Ecto neural progenitor cell (in vitro differentiated cells): Measurements from ENCODE around the gene FGF14.
"Not testable (repeated sequence)": the region's sequence is repeated elsewhere in the genome, so short reads cannot be mapped to it uniquely, and the experiment has no call there.

Experiments
- DNase-seq: peaks from one replicate; pipeline ENCODE4 v3.0.0-alpha.2; 2018; ENCODE audit warnings: low spot score

The FGF14 gene

DNA sequence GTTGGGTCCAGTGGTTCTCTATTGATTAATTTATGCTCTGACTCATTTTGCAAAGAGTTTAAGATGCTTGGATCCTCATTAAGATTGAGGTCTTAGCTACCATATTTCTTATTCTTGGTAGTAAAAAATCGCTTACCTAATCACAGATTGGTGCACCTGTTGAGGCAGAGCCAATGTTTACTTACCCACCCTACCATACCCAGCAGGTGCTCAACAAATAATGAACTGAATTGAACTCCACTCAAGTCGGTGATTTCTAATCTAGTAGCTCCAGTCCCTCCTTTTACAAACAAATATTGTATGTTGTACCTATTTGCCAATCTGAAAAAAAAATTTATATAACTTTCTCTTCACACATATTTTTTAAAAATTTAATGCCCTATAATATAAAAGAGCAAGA is 361.0 kb downstream of the FGF14 start:
- no peak for DNase-seq

DNA sequence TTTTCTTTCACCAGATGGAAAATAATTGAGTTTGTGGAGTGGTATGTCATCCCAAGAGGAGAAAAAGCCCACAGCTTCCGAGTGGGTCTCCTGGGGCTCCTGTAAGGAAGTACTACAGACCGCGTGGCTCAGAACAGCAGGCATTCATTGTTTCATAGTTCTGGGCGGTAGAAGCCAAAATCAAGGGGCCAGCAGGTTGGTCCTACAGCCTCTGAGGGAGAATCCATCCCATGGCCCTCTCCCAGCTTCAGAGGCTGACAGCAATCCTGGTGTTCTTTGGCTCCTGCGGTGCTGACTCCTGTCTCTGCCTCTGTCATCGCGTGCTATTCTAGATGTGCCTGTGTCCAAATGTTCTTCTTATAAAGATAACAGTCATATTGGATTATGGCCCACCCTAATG is 362.6 kb downstream of the FGF14 start:
- no peak for DNase-seq

DNA sequence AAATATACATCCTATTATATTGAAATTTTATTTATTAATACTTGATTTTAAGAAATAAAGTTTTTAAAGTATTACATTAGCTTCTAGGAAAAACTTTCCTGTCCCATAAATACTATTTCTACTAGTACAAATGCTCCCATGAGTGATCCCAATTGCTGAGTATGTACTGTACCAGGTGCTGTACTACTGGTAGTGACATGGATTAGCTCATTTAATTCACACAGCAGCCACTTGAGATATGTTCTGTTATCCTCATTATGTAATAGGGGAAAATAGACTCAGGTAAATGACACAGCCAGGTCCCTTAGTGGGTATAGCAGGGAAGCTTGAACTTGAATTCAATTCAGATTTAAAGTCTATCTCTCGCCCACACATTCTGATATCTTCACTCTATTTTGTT is 363.1 kb downstream of the FGF14 start:
- DNase-seq, result no peak

DNA sequence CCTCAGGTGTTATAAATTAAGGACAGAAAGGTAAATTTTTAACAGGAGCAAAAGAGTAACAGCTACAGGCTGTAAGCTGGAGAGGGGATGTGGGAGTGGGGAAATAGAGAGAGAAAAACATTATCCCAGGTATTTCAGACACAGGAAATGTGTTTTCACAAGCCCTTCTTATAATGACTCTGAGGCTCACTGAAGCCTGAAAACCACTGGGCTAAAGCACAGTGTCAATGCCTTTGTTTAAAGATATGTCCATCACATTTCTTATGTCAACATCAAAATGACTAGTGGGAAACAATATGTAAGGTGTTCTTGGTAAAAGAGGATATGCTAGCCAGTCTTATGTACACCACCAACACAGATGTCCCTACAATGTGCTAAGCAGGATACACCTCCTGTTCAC is 365.9 kb downstream of the FGF14 start:
- DNase-seq, result no peak

- no peak for DNase-seq
Observed at GRCh38 chr13:102033857-102034331, 368.0 kb downstream of the FGF14 start.

GRCh38 chr13:102033386-102033785 is 368.5 kb downstream of the FGF14 start:
- no peak for DNase-seq

GRCh38 chr13:102028868-102029267 is 373.0 kb downstream of the FGF14 start:
- DNase-seq, result no peak

DNA sequence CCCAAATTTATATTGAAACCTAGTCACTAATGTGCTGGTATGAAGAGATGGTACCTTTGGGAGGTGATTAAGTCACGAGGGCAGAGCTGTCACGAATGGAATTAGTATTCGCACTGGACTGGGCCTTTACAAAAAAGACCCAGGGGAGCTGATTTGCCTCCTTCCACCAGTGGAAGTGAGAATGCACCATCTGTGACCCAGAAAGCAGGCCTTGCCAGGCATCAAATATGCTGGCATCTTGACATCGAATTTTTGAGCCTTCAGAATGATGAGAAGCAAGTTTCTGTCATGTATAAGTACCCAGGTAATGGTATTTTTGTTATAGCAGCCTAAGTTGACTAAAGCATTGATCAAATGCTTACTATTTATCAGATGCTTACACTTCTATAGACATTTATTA is 373.6 kb downstream of the FGF14 start:
- no peak for DNase-seq

DNA sequence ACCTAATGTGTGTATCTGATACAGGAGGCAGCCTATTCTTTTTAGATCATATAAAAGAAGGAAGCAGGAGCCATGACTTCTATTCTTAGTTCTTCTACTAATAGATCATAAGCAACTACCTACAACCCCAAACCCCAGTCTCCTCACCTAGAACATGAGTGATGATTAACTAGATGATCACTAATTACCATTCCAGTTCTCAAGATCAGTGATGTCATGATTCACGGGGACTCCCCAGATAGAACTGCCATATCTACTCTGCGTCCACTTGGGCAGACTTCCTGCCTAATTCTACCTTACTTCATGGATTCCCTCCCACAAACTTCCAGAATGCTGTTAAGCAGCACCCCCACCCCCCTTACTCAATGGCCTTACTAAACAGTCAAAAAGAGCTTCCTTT is 380.1 kb downstream of the FGF14 start:
- DNase-seq, result no peak

- no peak for DNase-seq
Observed at GRCh38 chr13:102020611-102021216, 381.1 kb downstream of the FGF14 start.

DNA sequence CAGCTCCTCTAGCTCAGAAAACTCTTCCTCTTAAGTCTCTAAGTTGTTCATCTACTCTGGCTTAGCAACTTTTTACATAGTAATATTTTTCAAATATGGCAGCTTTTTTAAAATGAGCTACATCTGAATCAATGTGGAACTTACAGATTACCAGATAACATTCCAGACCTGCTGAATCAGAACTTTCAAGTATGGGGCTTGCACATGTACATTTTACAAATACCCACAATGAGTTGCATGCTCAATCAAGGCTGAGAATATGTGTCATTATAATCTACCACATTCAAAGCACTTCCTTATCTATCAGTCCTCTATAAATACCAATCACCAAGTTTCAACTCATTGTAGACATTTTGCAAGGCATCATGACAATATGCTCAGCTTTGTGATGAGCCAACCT is 383.1 kb downstream of the FGF14 start:
- no peak for DNase-seq

GRCh38 chr13:102017248-102017647 is 384.6 kb downstream of the FGF14 start:
- no peak for DNase-seq

- DNase-seq, result no peak
Observed at GRCh38 chr13:102012299-102013293, 389.3 kb downstream of the FGF14 start.

DNA sequence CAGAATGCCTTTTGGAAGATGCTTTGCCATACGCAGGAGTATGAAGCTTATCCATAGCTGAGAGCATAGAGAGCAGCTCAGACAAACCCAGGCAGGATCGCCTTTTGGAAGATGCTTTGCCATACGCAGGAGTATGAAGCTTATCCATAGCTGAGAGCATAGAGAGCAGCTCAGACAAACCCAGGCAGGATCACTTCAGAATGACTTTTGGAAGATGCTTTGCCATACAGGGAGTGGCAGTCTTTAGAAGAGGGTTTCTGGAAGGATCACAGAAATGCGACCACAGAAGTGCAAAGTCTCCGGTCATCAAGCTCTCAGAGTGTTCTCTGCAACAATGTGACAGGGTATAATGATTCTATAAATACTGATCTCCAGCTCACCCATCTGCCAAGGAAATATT is 390.4 kb downstream of the FGF14 start:
- not testable (repeated sequence) for DNase-seq

DNA sequence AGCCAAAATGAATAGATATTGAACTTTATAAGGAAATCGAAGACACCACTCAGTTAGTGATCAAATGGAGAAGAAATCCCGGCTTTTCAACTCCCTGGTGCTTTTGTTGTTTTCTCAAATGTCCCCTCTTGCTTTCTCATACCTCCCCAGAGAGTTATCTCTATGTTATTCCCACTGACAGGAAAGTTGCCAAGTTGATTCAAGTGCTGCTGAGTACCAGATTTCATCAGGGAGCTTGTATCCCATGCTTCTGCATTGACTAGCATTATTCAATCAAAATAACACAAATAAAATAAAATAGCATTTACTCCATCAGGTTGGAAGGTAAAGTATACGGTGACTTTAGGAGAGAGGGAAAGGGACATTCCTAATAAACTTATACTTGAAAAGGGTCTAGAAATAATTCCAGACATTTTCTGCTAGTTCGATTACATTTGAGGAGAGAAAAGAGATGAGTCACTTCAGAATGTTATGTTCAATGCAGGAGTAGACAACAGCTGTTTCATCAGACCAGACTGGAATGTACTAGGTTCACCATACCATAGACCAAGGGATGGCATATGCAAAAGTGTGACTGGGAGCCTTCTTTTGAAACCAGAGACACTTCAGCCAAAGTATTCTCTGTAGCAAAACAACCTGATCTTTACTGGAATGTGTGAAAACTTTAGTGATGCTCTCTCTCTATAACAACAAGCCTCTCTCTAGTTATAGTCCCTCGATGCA is 397.8 kb downstream of the FGF14 start:
- DNase-seq, result no peak

DNA sequence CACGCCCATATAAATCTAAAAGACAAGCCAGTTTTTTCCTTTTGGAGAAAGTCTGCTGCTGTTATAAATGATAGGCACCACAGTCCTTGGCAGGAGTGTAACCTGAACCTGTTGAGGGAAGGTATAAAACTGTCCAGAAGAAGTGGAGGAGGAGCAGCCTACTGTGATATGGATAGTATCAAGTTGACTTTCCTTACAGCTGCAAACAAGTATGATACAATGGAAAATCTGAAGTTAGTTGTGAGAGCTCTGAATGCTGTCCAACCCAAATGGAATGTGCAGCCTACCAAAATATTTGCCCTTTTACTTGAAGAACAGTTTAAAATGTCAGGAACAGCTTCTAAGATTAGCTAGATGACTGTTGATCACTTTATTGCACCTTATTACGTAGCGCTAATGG is 399.6 kb downstream of the FGF14 start:
- no peak for DNase-seq

DNA sequence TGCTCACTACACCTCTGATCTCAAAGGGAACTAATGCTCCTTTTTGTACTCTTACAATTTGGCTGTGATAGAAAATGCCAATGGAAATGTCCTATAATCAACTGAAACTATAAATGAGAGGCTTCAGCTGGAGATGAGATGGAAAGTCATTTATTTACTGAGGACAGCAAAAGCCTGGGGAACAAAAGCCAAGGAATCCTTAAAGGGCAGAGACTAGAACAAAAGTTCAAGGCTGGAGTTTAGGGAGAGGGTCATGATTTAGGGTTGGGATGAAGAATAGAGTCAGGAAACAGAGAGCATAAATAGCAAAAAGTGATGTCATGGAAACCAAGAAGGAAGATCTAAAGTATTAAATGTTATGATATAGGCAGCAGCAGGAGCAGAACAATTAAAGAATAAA is 401.1 kb downstream of the FGF14 start:
- DNase-seq, result no peak

DNA sequence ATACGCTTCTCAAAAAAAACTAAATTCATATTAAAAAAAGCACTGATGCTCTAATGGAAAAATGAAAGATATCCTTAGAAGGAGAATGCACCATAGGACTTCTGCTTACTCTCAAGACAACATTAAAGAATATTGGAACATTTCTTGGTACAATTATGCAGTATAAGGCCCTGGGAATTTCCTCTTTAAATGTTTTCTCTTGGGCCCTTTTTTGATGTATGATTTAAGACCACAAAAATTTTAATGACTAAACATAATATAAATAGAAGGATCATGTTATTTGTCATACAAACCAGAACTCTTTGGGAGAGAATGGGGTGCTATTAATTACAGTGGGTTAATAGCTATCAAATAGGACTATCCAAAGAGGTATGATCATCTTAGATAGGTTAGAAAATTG is 403.7 kb downstream of the FGF14 start:
- no peak for DNase-seq

GRCh38 chr13:101996954-101997353 is 404.9 kb downstream of the FGF14 start:
- no peak for DNase-seq

DNA sequence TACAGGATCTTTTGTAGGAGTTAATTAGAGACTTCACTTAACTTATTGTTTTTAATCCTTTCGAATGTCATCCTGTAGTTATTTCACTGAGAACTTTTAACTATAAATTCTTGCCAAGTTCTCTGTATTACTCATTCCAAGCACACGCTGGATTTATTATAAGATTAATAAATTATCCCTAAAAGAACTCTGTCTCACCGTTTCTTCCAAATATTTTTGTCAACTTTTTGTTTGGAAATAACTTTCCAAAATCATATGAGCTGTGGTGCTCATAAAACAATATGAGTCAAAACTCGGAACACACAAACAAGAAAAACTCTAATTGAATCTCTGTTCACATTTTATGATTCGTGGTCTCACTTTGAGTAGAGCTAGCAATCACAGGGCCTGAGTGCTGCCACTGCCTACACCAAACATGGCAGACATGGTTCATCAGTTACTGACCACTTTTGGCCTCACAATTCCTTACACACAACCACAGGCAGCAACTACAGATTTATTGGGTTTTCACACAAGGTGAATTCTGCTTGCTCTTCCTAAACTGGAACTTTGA is 412.0 kb downstream of the FGF14 start:
- no peak for DNase-seq

- no peak for DNase-seq
Observed at GRCh38 chr13:101988140-101988539, 413.7 kb downstream of the FGF14 start.

- no peak for DNase-seq
Observed at GRCh38 chr13:101986316-101986715, 415.5 kb downstream of the FGF14 start.
